HepG2 (cell line): ENCODE results near the gene ANKRD53.

Experiments used
- CEBPG ChIP-seq: IDR thresholded peaks from 2 replicates; pipeline ENCODE4 v1.6.1; 2016
- FOXA1 ChIP-seq, 2 experiments: fragments of 450-650 bp in 1 of 2; sonication (generic) in 1 of 2; formaldehyde crosslinking in 1 of 2; IDR thresholded peaks; 2 replicates each; pipeline versions ENCODE4 v1.4.0 to v1.6.1; 2016 to 2020; ENCODE audit warnings: missing genetic modification reagents in 1 of 2
- MEIS1 ChIP-seq: sonication (generic); formaldehyde crosslinking; IDR thresholded peaks from 2 replicates; pipeline ENCODE4 v1.9.0; 2021; ENCODE audit warnings: mild to moderate bottlenecking, missing genetic modification reagents, moderate library complexity, borderline replicate concordance
- NR2C2 ChIP-seq: sonication (generic); formaldehyde crosslinking; IDR thresholded peaks from 2 replicates; pipeline ENCODE4 v1.4.0; 2020; ENCODE audit warnings: missing genetic modification reagents, mild to moderate bottlenecking, moderate library complexity, borderline replicate concordance
- POLR2A ChIP-seq, 2 experiments: IDR thresholded peaks; 2 replicates each; pipeline ENCODE4 v1.6.1; 2011; ENCODE audit warnings: low read depth in 2 of 2, low read length in 2 of 2, mild to moderate bottlenecking in 1 of 2, moderate library complexity in 1 of 2; ENCODE audit not compliant: insufficient read depth in 1 of 2
- RAD51 ChIP-seq: fragments of 450-650 bp; IDR thresholded peaks from 2 replicates; pipeline ENCODE4 v1.6.1; 2016; ENCODE audit warnings: borderline replicate concordance
- REST ChIP-seq, 2 experiments: IDR thresholded peaks; 2 replicates each; pipeline ENCODE4 v1.6.1; 2011 to 2012; ENCODE audit warnings: low read length in 2 of 2, borderline replicate concordance in 1 of 2, low read depth in 1 of 2, mild to moderate bottlenecking in 1 of 2, moderate library complexity in 1 of 2
- RNF2 ChIP-seq: fragments of 450-650 bp; conservative IDR thresholded peaks from 2 replicates; pipeline ENCODE4 v1.6.1; 2016; ENCODE audit warnings: low read depth
- RXRA ChIP-seq: sonication (generic); formaldehyde crosslinking; IDR thresholded peaks from 2 replicates; pipeline ENCODE4 v1.5.1; 2020; ENCODE audit warnings: missing genetic modification reagents
- TCF7L2 ChIP-seq: IDR thresholded peaks from 2 replicates; pipeline ENCODE4 v1.6.1; 2011; ENCODE audit warnings: mild to moderate bottlenecking, low read depth, low read length, moderate library complexity
- ZFP41 ChIP-seq: sonication (generic); formaldehyde crosslinking; IDR thresholded peaks from 2 replicates; pipeline ENCODE4 v1.4.0; 2020; ENCODE audit warnings: mild to moderate bottlenecking, missing genetic modification reagents, borderline replicate concordance
- ZFX ChIP-seq: sonication (generic); formaldehyde crosslinking; IDR thresholded peaks from 2 replicates; pipeline ENCODE4 v1.4.0; 2020; ENCODE audit warnings: mild to moderate bottlenecking, low read depth, missing genetic modification reagents, moderate library complexity
- ZNF274 ChIP-seq: sonication (generic); formaldehyde crosslinking; IDR thresholded peaks from 2 replicates; pipeline ENCODE4 v1.5.1; 2020; ENCODE audit warnings: mild to moderate bottlenecking, missing genetic modification reagents
- ZNF574 ChIP-seq: sonication (generic); formaldehyde crosslinking; IDR thresholded peaks from 2 replicates; pipeline ENCODE4 v1.4.0; 2020; ENCODE audit warnings: missing genetic modification reagents

- no peak for TF ChIP-seq MEIS1 (CRISPR knock-in tag)
- no peak for TF ChIP-seq RXRA (CRISPR knock-in tag)
- TF ChIP-seq POLR2A (IDR thresholded peaks at IDR 0.05; ENCODE audit: insufficient read depth in 1 of 2, low read depth in 2 of 2, low read length in 2 of 2) = no peak
- TF ChIP-seq ZNF274 (CRISPR knock-in tag) = no peak
- TF ChIP-seq REST (IDR thresholded peaks at IDR 0.05; ENCODE audit: borderline replicate concordance in 1 of 2, low read depth in 1 of 2, low read length in 2 of 2) = no peak
- no peak for TF ChIP-seq ZFX (CRISPR knock-in tag)
- TF ChIP-seq FOXA1 (IDR thresholded peaks at IDR 0.05) = no peak
- TF ChIP-seq FOXA1 (CRISPR knock-in tag; IDR thresholded peaks at IDR 0.05) = no peak
- no peak for TF ChIP-seq CEBPG (CRISPR knock-in tag)
- TF ChIP-seq ZNF574 (CRISPR knock-in tag) = no peak
- TF ChIP-seq ZFP41 = no peak
- no peak for TF ChIP-seq RNF2
- TF ChIP-seq RAD51 = no peak
- TF ChIP-seq TCF7L2 = no peak
- TF ChIP-seq NR2C2 (CRISPR knock-in tag) = no peak
Observed at GRCh38 chr2:70931376-70932000, 46.9 kb upstream of the ANKRD53 start.
